ENCODE data around the gene NHEJ1. TPM values are rescaled to one million over a fixed set of nuclear protein-coding genes. Genes with fewer than 3 reads are reported as not detected.

NHEJ1 gene
- total and polyA plus RNA-seq, 2 of the 13 experiments (the other 11 are each of a cell fraction or from before 2014, with no cell fraction given): 30.0 to 30.7 TPM

DNA sequence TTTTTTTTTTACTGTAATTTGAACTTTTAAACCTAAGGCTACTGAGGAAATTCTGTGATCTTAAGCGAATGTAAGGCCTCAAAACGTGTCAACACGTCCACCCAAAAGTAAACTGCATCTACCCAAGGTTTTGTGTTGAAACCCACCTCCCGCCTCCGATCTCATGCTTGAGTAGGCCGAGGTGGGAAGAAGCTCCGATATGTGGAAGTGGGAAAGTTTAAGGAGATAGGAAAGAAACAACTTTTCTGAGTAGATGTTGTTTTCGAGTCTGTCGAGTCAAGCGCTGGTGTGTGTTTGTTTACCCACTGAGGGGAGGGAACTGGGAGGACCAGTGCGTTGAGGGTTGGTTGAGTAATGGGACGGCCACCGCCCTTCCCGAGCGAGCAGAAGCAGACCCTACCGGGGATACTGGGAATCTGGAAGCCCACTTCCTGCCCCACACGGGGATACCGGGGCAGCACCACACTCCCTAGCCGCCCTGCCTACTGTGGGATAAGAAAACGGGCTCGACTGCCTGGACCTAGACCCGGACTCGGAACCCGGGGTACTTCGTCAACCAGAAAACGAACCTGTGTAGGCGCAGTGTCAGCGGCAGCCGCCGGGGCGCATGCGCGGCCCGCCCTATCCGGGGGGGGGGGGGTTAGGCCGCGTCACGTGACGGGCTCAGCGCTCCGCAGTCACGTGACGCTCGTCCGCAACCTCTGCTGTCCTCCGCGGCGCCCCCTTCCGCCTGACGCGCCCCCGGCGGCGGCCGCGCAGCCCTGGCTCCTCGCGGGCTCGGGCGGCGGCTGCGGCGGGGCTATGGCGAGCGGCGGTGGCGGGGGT lies 17.1 kb upstream of the NHEJ1 start, which contains the start of gene RETREG2 (continued):
- TF ChIP-seq GLI4 (CRISPR knock-in tag; IDR thresholded peaks at IDR 0.05; ENCODE audit: borderline replicate concordance) (no peak), LBX2 (CRISPR knock-in tag; IDR thresholded peaks at IDR 0.05; ENCODE audit: borderline replicate concordance) (peak; percentile 85), ZNF678 (CRISPR knock-in tag; IDR thresholded peaks at IDR 0.05) (peak; percentile 55), ATM (IDR thresholded peaks at IDR 0.05; ENCODE audit: borderline replicate concordance) (no peak), ZNF232 (CRISPR knock-in tag; IDR thresholded peaks at IDR 0.05; ENCODE audit: borderline replicate concordance) (no peak), ARID4A (CRISPR knock-in tag; IDR thresholded peaks at IDR 0.05; ENCODE audit: borderline replicate concordance) (peak; percentile 88; the same call in 1 of the 2 replicates), ZNF724P (CRISPR knock-in tag; IDR thresholded peaks at IDR 0.05; ENCODE audit: borderline replicate concordance) (0 out of 2 replicates have a peak, but pooled peaks have one; percentile 43), HBP1 (CRISPR knock-in tag; IDR thresholded peaks at IDR 0.05; ENCODE audit: low read depth) (no peak; the same call in 1 of the 2 replicates), ZSCAN9 (CRISPR knock-in tag; IDR thresholded peaks at IDR 0.05; ENCODE audit: borderline replicate concordance) (peak; percentile 16), ZZZ3 (CRISPR knock-in tag; IDR thresholded peaks at IDR 0.05; ENCODE audit: borderline replicate concordance) (peak; percentile 78), MED8 (CRISPR knock-in tag; IDR thresholded peaks at IDR 0.05; ENCODE audit: insufficient replicate concordance) (peak; percentile 76), HNRNPK (IDR thresholded peaks at IDR 0.05; ENCODE audit: low read depth, low read length, poor library complexity, severe bottlenecking) (peak; percentile 45), ZSCAN21 (CRISPR knock-in tag; IDR thresholded peaks at IDR 0.05; ENCODE audit: borderline replicate concordance) (peak; percentile 36; the same call in 1 of the 2 replicates), PHF5A (CRISPR knock-in tag; IDR thresholded peaks at IDR 0.05; ENCODE audit: low read depth, unreplicated experiment) (no peak), POLR2AphosphoS5 (IDR thresholded peaks at IDR 0.05; ENCODE audit: low read depth, low read length) (peak; percentile 92), RFX5 (IDR thresholded peaks at IDR 0.05; ENCODE audit: low read depth, low read length) (no peak), PAWR (CRISPR knock-in tag; IDR thresholded peaks at IDR 0.05; ENCODE audit: borderline replicate concordance) (0 out of 2 replicates have a peak, but pooled peaks have one; percentile 30), RARG (CRISPR knock-in tag; IDR thresholded peaks at IDR 0.05; ENCODE audit: low read depth) (no peak; the same call in 1 of the 2 replicates)
- TF ChIP-seq, protein P1, sequence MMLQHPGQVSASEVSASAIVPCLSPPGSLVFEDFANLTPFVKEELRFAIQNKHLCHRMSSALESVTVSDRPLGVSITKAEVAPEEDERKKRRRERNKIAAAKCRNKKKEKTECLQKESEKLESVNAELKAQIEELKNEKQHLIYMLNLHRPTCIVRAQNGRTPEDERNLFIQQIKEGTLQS (CRISPR knock-in tag; IDR thresholded peaks at IDR 0.05): peak; percentile 39; the same call in 1 of the 2 replicates
- TF ChIP-seq, protein P2, sequence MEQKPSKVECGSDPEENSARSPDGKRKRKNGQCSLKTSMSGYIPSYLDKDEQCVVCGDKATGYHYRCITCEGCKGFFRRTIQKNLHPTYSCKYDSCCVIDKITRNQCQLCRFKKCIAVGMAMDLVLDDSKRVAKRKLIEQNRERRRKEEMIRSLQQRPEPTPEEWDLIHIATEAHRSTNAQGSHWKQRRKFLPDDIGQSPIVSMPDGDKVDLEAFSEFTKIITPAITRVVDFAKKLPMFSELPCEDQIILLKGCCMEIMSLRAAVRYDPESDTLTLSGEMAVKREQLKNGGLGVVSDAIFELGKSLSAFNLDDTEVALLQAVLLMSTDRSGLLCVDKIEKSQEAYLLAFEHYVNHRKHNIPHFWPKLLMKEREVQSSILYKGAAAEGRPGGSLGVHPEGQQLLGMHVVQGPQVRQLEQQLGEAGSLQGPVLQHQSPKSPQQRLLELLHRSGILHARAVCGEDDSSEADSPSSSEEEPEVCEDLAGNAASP (CRISPR knock-in tag; IDR thresholded peaks at IDR 0.05; ENCODE audit: borderline replicate concordance): no peak

All from HepG2 (cell line).